CD4-positive, alpha-beta T cell treated with Interleukin-6 for 4 hours (primary cell): Measurements from ENCODE around the gene FAM117A.
"Not testable (repeated sequence)": the region's sequence is repeated elsewhere in the genome, so short reads cannot be mapped to it uniquely, and the experiment has no call there.

Experiments
- DNase-seq: peaks from one replicate; pipeline ENCODE4 v3.0.0-alpha.2; 2020; ENCODE audit warnings: mixed read lengths

Gene FAM117A

GRCh38 chr17:49676276-49676868 lies 87.6 kb downstream of the FAM117A start:
- peak; percentile 44 for DNase-seq

DNA sequence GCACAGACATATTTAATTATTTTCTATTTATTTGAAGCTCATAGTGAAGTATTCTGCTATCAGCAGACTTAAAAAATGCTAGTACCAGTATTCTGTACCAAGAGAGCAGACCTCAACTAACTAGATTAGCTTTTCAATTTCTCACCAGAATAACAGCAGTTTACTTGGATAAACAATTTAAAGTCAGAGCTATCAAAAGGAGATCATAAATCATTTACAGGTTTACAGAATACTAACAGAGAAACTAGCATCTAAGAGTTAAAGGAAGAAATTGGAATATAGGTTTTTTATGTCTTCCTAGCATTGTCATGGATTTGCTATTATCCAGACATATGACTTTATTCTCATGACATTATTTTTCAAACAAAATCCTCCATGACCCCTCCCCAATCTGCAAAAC lies 89.4 kb downstream of the FAM117A start:
- no peak for DNase-seq

- not testable (repeated sequence) for DNase-seq
Measured at GRCh38 chr17:49673679-49674078, 90.3 kb downstream of the FAM117A start.

DNA sequence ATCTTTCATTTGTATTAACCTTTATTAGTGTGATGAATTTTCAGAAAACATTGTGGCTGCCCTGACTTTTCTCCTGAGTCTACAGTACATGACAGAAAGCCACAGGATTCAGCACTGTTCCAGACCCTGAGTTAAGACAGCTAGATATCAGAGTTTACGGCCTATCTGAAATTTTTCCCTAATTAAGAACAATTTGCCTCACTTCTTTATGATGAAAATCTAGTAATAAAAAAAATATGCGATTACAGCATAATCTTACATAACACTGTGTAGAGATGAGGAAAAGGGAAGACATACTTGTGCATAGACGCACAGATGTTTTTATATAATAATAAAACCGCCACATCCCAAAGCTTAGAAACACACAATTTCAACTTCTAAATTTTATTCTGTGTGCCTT lies 93.3 kb downstream of the FAM117A start:
- DNase-seq: no peak

GRCh38 chr17:49670002-49670401 lies 93.9 kb downstream of the FAM117A start:
- DNase-seq: no peak

GRCh38 chr17:49667854-49668253 lies 96.1 kb downstream of the FAM117A start:
- no peak for DNase-seq

- DNase-seq: no peak
Measured at GRCh38 chr17:49664706-49665211, 99.2 kb downstream of the FAM117A start.
